Panc1 (cell line): ENCODE results near the gene C11orf54.

Experiments used
- CTCF ChIP-seq: fragments of 450-650 bp; IDR thresholded peaks from 2 replicates; pipeline ENCODE4 v1.5.1; 2017; ENCODE audit warnings: mild to moderate bottlenecking
- POLR2AphosphoS5 ChIP-seq: IDR thresholded peaks from 2 replicates; pipeline ENCODE4 v1.6.1; 2012; ENCODE audit warnings: mild to moderate bottlenecking, low read depth, low read length, moderate library complexity
- TF ChIP-seq, protein P1 (sequence below), 2 experiments: IDR thresholded peaks; 2 replicates each; pipeline ENCODE4 v1.6.1; 2011 to 2012; ENCODE audit warnings: low read depth in 2 of 2, control low read depth in 1 of 2, low read length in 1 of 2, mild to moderate bottlenecking in 1 of 2, moderate library complexity in 1 of 2; ENCODE audit not compliant: insufficient read depth in 1 of 2

- TF ChIP-seq, protein P1, sequence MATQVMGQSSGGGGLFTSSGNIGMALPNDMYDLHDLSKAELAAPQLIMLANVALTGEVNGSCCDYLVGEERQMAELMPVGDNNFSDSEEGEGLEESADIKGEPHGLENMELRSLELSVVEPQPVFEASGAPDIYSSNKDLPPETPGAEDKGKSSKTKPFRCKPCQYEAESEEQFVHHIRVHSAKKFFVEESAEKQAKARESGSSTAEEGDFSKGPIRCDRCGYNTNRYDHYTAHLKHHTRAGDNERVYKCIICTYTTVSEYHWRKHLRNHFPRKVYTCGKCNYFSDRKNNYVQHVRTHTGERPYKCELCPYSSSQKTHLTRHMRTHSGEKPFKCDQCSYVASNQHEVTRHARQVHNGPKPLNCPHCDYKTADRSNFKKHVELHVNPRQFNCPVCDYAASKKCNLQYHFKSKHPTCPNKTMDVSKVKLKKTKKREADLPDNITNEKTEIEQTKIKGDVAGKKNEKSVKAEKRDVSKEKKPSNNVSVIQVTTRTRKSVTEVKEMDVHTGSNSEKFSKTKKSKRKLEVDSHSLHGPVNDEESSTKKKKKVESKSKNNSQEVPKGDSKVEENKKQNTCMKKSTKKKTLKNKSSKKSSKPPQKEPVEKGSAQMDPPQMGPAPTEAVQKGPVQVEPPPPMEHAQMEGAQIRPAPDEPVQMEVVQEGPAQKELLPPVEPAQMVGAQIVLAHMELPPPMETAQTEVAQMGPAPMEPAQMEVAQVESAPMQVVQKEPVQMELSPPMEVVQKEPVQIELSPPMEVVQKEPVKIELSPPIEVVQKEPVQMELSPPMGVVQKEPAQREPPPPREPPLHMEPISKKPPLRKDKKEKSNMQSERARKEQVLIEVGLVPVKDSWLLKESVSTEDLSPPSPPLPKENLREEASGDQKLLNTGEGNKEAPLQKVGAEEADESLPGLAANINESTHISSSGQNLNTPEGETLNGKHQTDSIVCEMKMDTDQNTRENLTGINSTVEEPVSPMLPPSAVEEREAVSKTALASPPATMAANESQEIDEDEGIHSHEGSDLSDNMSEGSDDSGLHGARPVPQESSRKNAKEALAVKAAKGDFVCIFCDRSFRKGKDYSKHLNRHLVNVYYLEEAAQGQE (IDR thresholded peaks at IDR 0.05; ENCODE audit: insufficient read depth in 1 of 2, low read depth in 2 of 2, low read length in 1 of 2), result no peak
- TF ChIP-seq POLR2AphosphoS5 (no peak), CTCF (no peak)
Observed at GRCh38 chr11:93700830-93701229, 40.6 kb upstream of the C11orf54 start.
